SK-N-SH treated with all-trans-retinoic acid at 6 μM for 48 hours (cell line): ENCODE results near the gene RAB30.

Experiments used
- ARNTL ChIP-seq: fragments of 450-650 bp; formaldehyde crosslinking; IDR thresholded peaks from 2 replicates; pipeline ENCODE4 v1.5.0; 2020; ENCODE audit warnings: low read depth, mild to moderate bottlenecking, moderate library complexity, borderline replicate concordance
- RARB ChIP-seq: fragments of 250-450 bp; sonication (Bioruptor Pico); IDR thresholded peaks from 2 replicates; pipeline ENCODE4 v1.8.0; 2021; ENCODE audit warnings: mild to moderate bottlenecking, moderate library complexity
- TOX ChIP-seq: fragments of 250-450 bp; sonication (Bioruptor Pico); IDR thresholded peaks from 2 replicates; pipeline ENCODE4 v1.8.0; 2021; ENCODE audit warnings: mild to moderate bottlenecking, moderate library complexity, borderline replicate concordance
- ZC3H10 ChIP-seq: fragments of 250-450 bp; sonication (Bioruptor Pico); IDR thresholded peaks from 2 replicates; pipeline ENCODE4 v1.5.1; 2021; ENCODE audit warnings: mild to moderate bottlenecking, moderate library complexity
- ZFP30 ChIP-seq: fragments of 450-650 bp; formaldehyde crosslinking; IDR thresholded peaks from 2 replicates; pipeline ENCODE4 v1.5.0; 2022; ENCODE audit warnings: mild to moderate bottlenecking, moderate library complexity
- ZNF565 ChIP-seq: fragments of 450-650 bp; formaldehyde crosslinking; conservative IDR thresholded peaks from 2 replicates; pipeline ENCODE4 v1.5.0; 2020; ENCODE audit warnings: low read depth, mild to moderate bottlenecking, moderate library complexity
- TF ChIP-seq, protein P1 (sequence below): fragments of 250-450 bp; sonication (Bioruptor Pico); IDR thresholded peaks from 2 replicates; pipeline ENCODE4 v1.5.1; 2021; ENCODE audit warnings: mild to moderate bottlenecking, moderate library complexity
- TF ChIP-seq, protein P2 (sequence below): fragments of 250-450 bp; sonication (Bioruptor Pico); IDR thresholded peaks from 2 replicates; pipeline ENCODE4 v1.5.1; 2020; ENCODE audit warnings: low read depth, mild to moderate bottlenecking, moderate library complexity
- TF ChIP-seq, protein P3 (sequence below): fragments of 250-450 bp; sonication (Bioruptor Pico); IDR thresholded peaks from 2 replicates; pipeline ENCODE4 v1.8.0; 2021; ENCODE audit warnings: low read depth, mild to moderate bottlenecking, moderate library complexity, borderline replicate concordance

DNA sequence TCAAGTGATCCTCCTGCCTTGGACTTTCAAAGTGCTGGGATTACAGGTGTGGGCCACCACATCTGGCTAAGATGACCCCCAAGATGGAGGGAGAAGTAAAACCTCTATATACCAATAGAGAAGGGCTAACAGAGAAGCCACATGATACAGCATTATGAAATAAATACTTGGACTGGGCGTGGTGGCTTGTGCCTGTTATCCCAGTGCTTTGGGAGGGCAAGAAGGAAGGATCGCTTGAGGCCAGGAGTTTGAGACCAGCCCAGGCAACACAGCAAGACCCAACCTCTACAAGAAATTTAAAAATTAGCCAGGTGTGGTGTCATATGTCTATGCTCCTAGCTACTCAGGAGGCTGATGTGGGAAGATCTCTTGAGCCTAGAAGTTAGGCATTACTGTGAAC lies 61.7 kb downstream of the RAB30 start:
- TF ChIP-seq ZC3H10 (no peak), ZNF565 (CRISPR knock-in tag) (no peak), ZFP30 (CRISPR knock-in tag) (no peak), RARB (CRISPR knock-in tag) (no peak), ARNTL (CRISPR knock-in tag) (no peak), TOX (CRISPR knock-in tag) (no peak)
- TF ChIP-seq, protein P1, sequence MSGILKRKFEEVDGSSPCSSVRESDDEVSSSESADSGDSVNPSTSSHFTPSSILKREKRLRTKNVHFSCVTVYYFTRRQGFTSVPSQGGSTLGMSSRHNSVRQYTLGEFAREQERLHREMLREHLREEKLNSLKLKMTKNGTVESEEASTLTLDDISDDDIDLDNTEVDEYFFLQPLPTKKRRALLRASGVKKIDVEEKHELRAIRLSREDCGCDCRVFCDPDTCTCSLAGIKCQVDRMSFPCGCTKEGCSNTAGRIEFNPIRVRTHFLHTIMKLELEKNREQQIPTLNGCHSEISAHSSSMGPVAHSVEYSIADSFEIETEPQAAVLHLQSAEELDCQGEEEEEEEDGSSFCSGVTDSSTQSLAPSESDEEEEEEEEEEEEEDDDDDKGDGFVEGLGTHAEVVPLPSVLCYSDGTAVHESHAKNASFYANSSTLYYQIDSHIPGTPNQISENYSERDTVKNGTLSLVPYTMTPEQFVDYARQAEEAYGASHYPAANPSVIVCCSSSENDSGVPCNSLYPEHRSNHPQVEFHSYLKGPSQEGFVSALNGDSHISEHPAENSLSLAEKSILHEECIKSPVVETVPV: no peak
- TF ChIP-seq, protein P2, sequence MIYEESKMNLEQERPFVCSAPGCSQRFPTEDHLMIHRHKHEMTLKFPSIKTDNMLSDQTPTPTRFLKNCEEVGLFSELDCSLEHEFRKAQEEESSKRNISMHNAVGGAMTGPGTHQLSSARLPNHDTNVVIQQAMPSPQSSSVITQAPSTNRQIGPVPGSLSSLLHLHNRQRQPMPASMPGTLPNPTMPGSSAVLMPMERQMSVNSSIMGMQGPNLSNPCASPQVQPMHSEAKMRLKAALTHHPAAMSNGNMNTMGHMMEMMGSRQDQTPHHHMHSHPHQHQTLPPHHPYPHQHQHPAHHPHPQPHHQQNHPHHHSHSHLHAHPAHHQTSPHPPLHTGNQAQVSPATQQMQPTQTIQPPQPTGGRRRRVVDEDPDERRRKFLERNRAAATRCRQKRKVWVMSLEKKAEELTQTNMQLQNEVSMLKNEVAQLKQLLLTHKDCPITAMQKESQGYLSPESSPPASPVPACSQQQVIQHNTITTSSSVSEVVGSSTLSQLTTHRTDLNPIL: no peak
- TF ChIP-seq, protein P3, sequence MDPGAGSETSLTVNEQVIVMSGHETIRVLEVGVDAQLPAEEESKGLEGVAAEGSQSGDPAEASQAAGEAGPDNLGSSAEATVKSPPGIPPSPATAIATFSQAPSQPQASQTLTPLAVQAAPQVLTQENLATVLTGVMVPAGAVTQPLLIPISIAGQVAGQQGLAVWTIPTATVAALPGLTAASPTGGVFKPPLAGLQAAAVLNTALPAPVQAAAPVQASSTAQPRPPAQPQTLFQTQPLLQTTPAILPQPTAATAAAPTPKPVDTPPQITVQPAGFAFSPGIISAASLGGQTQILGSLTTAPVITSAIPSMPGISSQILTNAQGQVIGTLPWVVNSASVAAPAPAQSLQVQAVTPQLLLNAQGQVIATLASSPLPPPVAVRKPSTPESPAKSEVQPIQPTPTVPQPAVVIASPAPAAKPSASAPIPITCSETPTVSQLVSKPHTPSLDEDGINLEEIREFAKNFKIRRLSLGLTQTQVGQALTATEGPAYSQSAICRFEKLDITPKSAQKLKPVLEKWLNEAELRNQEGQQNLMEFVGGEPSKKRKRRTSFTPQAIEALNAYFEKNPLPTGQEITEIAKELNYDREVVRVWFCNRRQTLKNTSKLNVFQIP (CRISPR knock-in tag): no peak
